Endothelial cell (in vitro differentiated cells): ENCODE data around the gene TMPRSS3. TPM values are rescaled to one million over a fixed set of nuclear protein-coding genes. Genes with fewer than 3 reads are reported as not detected.

Experiments used
- DNase-seq: peaks from one replicate; pipeline ENCODE4 v3.0.0; 2021; ENCODE audit warnings: low spot score
- H3K27ac Mint-ChIP-seq: one replicate; pipeline ENCODE4 v1.8.0; 2021; ENCODE audit warnings: mixed read lengths, inconsistent platforms; ENCODE audit not compliant: unreplicated experiment
- H3K27me3 Mint-ChIP-seq: one replicate; pipeline ENCODE4 v1.8.0; 2021; ENCODE audit warnings: mild to moderate bottlenecking, moderate library complexity, mixed read lengths, inconsistent platforms; ENCODE audit not compliant: unreplicated experiment
- H3K36me3 Mint-ChIP-seq: one replicate; pipeline ENCODE4 v1.8.0; 2021; ENCODE audit warnings: mild to moderate bottlenecking, low read depth, mixed read lengths, inconsistent platforms; ENCODE audit not compliant: unreplicated experiment
- H3K4me1 Mint-ChIP-seq: one replicate; pipeline ENCODE4 v1.8.0; 2021; ENCODE audit warnings: mild to moderate bottlenecking, mixed read lengths, inconsistent platforms; ENCODE audit not compliant: unreplicated experiment
- H3K4me3 Mint-ChIP-seq: one replicate; pipeline ENCODE4 v1.8.0; 2021; ENCODE audit warnings: mild to moderate bottlenecking, mixed read lengths, inconsistent platforms; ENCODE audit not compliant: unreplicated experiment
- H3K9me3 Mint-ChIP-seq: one replicate; pipeline ENCODE4 v1.8.0; 2021; ENCODE audit warnings: mixed read lengths, inconsistent platforms; ENCODE audit not compliant: unreplicated experiment
- CTCF ChIP-seq: fragments of 200-600 bp; sonication (generic); IDR thresholded peaks from one replicate; pipeline ENCODE4 v1.5.0; 2021; ENCODE audit warnings: antibody characterized with exemption; ENCODE audit not compliant: unreplicated experiment
- total RNA-seq: library from RNA; stranded (reverse); fragmentation: NEBNext Ultra II Directional; extraction: Animal tissue kit (Norgen Biotek cat#: 25700); gene quantifications from one replicate; pipeline ENCODE4 v1.2.1, GENCODE V29; 2021; ENCODE audit not compliant: unreplicated experiment

The TMPRSS3 gene
- total RNA-seq, 1 donor from 2014 or later = not detected

GRCh38 chr21:42388740-42389448 is 7.0 kb downstream of the TMPRSS3 start:
- no peak overlapping the region for H3K27ac Mint-ChIP-seq
- peaks cover 5% of the 10 kb centered on the region for H3K27me3 Mint-ChIP-seq
- no peak for TF ChIP-seq CTCF
- no peak for DNase-seq
- no peaks in the 10 kb centered on the region for H3K9me3 Mint-ChIP-seq
- H3K4me3 Mint-ChIP-seq = no peak overlapping the region
- H3K36me3 Mint-ChIP-seq = peaks cover 4% of the 10 kb centered on the region
- no peaks in the 10 kb centered on the region for H3K4me1 Mint-ChIP-seq

- no peak for TF ChIP-seq CTCF
- no peaks in the 10 kb centered on the region for H3K9me3 Mint-ChIP-seq
- no peak overlapping the region for H3K27ac Mint-ChIP-seq
- peaks cover 5% of the 10 kb centered on the region for H3K27me3 Mint-ChIP-seq
- no peak overlapping the region for H3K4me3 Mint-ChIP-seq
- peaks cover 4% of the 10 kb centered on the region for H3K36me3 Mint-ChIP-seq
- no peak for DNase-seq
- H3K4me1 Mint-ChIP-seq = no peaks in the 10 kb centered on the region
Measured at GRCh38 chr21:42387843-42388340, 8.0 kb downstream of the TMPRSS3 start.

GRCh38 chr21:42387164-42387563 is 8.7 kb downstream of the TMPRSS3 start:
- H3K4me1 Mint-ChIP-seq = no peaks in the 10 kb centered on the region
- no peaks in the 10 kb centered on the region for H3K9me3 Mint-ChIP-seq
- peaks cover 5% of the 10 kb centered on the region for H3K27me3 Mint-ChIP-seq
- H3K4me3 Mint-ChIP-seq = no peak overlapping the region
- no peak for DNase-seq
- TF ChIP-seq CTCF = no peak
- H3K36me3 Mint-ChIP-seq = peaks cover 7% of the 10 kb centered on the region
- H3K27ac Mint-ChIP-seq = no peak overlapping the region

GRCh38 chr21:42386034-42386591 is 9.7 kb downstream of the TMPRSS3 start:
- Mint-ChIP-seq H3K27me3 (peaks cover 5% of the 10 kb centered on the region), H3K27ac (no peak overlapping the region), H3K9me3 (no peaks in the 10 kb centered on the region), H3K4me1 (no peaks in the 10 kb centered on the region), H3K4me3 (no peak overlapping the region), H3K36me3 (peaks cover 7% of the 10 kb centered on the region)
- DNase-seq = no peak
- no peak for TF ChIP-seq CTCF

GRCh38 chr21:42385619-42386018 is 10.2 kb downstream of the TMPRSS3 start:
- no peak overlapping the region for H3K4me3 Mint-ChIP-seq
- peaks cover 7% of the 10 kb centered on the region for H3K36me3 Mint-ChIP-seq
- H3K4me1 Mint-ChIP-seq = no peaks in the 10 kb centered on the region
- DNase-seq = no peak
- peaks cover 5% of the 10 kb centered on the region for H3K27me3 Mint-ChIP-seq
- no peak overlapping the region for H3K27ac Mint-ChIP-seq
- H3K9me3 Mint-ChIP-seq = no peaks in the 10 kb centered on the region
- TF ChIP-seq CTCF = no peak
